22Rv1 (cell line): ENCODE data around the gene CRYGC.

Experiments used
- ZFX ChIP-seq: fragments of 450-650 bp; IDR thresholded peaks from 2 replicates; pipeline ENCODE4 v1.6.1; 2017; ENCODE audit warnings: antibody characterized with exemption, borderline replicate concordance
- TF ChIP-seq, protein P1 (sequence below): fragments of 450-650 bp; IDR thresholded peaks from 2 replicates; pipeline ENCODE4 v1.5.1; 2017; ENCODE audit warnings: mild to moderate bottlenecking

GRCh38 chr2:208086029-208086428 lies 43.6 kb downstream of the CRYGC start:
- TF ChIP-seq, protein P1, sequence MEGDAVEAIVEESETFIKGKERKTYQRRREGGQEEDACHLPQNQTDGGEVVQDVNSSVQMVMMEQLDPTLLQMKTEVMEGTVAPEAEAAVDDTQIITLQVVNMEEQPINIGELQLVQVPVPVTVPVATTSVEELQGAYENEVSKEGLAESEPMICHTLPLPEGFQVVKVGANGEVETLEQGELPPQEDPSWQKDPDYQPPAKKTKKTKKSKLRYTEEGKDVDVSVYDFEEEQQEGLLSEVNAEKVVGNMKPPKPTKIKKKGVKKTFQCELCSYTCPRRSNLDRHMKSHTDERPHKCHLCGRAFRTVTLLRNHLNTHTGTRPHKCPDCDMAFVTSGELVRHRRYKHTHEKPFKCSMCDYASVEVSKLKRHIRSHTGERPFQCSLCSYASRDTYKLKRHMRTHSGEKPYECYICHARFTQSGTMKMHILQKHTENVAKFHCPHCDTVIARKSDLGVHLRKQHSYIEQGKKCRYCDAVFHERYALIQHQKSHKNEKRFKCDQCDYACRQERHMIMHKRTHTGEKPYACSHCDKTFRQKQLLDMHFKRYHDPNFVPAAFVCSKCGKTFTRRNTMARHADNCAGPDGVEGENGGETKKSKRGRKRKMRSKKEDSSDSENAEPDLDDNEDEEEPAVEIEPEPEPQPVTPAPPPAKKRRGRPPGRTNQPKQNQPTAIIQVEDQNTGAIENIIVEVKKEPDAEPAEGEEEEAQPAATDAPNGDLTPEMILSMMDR: no peak
- no peak for TF ChIP-seq ZFX
